ENCODE measurements around the gene RPS2.

RPS2 gene

DNA sequence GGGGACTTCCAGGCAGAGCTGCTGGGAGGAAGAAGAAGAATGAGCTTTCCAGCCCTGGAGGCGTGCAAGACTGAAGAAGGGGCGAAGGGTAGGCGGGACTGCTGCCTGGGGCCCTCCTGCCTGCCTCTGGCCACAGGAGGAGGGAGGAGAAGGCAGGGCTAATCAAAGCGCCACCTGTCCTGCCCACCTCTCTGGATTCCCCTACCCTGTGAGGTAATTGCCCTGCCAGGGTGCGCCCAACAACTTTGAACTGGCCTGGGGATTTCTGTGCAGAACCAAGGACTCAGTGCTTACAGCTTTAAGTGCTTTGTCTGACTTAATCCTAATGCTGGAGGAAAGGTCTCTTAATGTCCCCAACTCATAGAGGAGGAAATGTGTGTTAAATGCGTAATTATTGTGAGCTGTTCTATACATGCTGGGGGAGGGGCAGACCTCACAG is 16.8 kb upstream of the RPS2 start, which contains the start of gene NOXO1:
Gene NOXO1 (minus strand): TSS at position 72 of the 439 bp plus-strand sequence. CDS start 290 bp downstream, outside the sequence.
- DNase-seq (ENCODE audit: low read depth): no peak

DNA sequence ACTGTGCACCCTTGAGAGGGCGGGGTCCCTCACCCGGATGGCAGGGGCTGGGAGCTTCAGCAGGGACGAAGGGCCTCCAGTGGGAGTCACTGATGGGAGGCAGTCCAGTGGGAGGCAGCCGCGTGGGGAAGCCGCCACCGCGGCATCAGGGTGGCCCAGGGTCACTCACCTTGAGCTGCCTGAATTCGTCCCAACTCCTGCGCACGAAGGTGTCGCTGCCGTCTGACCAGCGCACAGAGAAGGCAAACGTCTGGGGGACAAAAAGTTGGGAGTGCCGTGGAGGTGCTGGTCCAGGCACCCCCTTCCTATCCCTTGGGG is 16.1 kb upstream of the RPS2 start:
- no peak for DNase-seq (ENCODE audit: low read depth)

DNA sequence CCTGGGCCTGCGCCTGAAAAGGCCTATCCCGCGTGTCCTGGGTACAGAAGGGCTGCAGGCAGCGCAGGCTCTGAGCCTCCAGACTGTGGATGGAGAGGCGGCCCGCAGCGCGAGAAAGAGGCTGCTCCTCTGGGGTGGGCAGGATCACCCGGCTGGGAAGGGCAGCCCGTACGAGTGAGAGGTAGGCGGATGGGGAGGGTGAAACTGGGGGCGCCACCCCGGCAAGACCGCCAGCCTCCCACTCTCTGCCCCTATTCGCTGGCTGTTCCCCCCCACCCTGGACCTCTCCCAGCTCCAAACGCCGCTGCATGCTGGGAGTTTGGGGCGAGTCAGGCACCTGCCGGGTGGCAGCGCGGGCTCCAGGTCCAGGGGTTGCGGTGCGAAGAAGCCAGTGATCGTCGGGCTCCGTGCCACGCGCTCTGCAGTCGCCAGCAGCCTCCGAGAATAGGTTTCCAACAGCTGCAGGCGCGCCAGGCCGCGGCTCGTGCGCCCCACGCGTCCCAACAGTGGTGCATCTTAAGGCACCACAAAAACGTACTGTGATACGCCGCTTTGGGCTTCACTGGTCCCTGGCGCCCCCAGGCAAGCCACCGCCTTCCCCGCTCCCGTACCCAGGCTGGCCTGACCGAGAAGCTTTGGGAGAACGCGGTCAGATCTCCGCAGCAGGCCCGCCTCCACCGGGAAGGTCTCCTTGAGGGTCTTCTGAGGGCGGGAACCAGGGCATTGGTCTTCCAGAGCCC is 15.6 kb upstream of the RPS2 start:
- no peak for DNase-seq (ENCODE audit: low read depth)

DNA sequence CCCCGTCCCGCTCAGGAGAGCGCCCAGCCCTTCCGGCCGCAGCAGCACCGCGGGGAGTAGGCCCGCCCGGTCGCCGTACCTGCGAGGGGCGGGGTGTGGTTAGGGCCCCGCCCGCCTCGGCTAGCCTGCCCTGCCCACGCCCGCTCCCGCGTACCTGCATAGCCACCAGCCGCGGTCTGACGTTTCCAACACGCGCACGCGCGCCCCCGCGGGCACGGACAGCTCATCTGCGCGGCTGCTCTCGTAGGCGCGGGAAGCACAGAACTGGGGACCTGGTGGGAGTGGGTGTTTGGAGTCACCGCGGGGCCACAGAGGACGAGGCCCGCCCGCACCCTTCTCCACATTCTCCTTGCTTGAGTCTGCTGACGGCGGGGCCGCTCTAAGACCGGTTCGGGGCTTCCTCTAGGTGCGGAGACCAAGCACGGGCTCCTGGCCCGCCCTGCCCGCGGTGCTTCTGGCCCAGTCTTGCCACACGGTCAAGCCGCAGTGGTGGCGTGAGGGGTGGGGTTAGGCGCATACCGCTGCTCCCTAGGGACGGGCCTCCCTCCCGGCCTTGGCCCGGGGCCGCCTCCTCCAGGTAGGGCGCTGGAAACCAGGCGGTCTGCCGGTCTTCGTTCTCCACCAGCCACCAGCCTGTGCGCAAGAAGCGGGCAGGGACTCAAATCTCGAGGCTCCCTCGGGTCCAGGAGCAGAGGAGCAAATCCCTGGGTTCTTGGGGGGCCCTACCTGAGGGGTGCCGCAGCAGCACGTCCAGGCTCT is 14.8 kb upstream of the RPS2 start:
- no peak for DNase-seq (ENCODE audit: low read depth)

DNA sequence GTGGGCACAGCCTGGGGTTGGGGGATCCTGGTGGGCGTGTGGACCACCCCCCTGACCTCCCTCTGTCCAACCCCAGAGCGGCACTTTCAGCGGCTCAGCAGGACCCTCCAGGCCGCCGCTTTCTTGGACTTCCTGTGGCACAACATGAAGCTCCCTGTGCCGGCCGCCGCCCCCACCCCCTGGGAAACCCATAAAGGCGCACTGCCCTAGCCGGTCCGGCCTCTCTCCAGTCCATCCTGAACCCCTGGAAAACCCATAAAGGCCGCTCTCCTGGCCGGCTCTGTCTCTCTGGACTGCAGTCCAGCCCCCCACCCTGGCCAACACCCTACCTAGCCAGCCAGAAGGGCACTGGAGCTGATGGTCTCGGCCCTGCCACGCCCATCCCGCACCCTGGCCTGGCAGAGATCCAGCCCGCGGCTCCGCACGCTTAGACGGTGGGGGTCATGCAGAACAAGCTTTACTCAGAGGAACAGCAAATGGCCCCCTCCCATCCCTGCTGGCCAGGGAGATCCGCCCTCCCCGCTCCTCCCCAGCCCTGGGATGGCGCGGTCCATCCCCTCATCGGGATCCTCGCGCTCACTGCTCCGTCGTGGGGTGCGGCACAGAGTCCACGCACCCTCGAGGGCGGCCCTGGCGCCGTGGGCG is 14.0 kb upstream of the RPS2 start:
- no peak for DNase-seq (ENCODE audit: low read depth)

DNA sequence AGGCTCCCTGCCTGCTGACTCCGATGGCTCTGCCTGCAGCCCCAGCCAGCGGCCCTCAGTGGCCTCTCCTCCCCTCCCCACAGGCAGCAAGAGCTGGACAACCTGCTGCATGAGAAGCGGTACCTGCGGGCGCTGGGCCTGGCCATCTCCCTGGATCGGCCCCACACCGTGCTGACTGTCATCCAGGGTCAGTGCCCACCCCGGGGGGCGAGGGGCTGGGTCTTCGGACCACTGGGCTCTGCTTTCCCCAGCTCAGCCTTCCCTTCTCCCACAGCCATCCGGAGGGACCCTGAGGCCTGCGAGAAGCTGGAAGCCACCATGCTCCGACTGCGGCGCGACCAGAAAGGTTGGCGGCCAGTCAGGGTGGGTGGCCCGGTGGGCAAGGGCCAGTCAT is 13.2 kb upstream of the RPS2 start:
- no peak for DNase-seq (ENCODE audit: low read depth)

DNA sequence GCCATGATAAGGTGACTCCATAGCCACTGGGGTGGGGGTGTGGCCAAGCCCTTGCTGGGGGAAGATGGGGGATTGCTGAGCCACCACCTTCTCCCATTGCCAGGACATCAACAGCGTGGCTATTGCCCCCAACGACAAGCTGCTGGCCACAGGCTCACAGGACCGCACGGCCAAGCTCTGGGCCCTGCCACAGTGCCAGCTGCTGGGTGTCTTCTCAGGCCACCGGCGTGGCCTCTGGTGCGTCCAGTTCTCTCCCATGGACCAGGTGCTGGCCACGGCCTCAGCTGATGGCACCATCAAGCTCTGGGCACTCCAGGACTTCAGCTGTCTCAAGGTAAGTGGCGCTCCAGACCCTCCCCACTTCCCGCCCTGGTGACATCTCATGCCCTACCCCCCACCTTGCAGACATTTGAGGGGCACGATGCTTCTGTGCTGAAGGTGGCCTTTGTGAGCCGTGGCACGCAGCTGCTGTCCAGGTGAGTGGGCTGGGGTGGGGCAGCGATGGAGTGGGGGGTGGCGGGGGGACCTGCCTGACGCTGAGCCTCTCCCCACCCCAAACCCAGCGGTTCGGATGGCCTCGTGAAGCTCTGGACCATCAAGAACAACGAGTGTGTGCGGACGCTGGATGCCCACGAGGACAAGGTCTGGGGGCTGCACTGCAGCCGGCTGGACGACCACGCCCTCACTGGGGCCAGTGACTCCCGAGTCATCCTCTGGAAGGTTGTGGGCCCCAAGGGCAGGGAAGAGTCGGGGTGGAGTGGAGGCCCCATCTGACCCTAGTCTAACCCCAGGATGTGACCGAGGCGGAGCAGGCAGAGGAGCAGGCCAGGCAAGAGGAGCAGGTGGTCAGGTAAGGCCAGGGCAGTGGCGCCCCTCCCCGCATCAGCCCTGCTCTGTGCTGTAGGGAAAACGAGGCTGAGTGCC is 12.6 kb upstream of the RPS2 start:
- DNase-seq (ENCODE audit: low read depth): no peak

DNA sequence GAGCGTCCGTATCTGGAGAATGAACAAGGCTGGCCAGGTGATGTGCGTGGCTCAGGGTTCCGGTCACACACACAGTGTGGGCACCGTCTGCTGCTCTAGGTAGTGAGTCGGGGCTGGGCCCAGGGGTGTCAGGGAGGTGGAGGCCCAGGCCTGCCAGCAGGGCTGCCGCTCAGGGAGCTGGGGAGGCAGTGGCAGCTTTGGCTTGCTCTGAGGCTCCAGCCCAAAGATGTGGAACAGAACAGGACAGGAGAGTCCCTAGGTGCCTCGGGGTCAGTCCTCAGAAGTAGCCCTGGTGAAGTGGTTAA is 11.5 kb upstream of the RPS2 start:
- no peak for DNase-seq (ENCODE audit: low read depth)

DNA sequence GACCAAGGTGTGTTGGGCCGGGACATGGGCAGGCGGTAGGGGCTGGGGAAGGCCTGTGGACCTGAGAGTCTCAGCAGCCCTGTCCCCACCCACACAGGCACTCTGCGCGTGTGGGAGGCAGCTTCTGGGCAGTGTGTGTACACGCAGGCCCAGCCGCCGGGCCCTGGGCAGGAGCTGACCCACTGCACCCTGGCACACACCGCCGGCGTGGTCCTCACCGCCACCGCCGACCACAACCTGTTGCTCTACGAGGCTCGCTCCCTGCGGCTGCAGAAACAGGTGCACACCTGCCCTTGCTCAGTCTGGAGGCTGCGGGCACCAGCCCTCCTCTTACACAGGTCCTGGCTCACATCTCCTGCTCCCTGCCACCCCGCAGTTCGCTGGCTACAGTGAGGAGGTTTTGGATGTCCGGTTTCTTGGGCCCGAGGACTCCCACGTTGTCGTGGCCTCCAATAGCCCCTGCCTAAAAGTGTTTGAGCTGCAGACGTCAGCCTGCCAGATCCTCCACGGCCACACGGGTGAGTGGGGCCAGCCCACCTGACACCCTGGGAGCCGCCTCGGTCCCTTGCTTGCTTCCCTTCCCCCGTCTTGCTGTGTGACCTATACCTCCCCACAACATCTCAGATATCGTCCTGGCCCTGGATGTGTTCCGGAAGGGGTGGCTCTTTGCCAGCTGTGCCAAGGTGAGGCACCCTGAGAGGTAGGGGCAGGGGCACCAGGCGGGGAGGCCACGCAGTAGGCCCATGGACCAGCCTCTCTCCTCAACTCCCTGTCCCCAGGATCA is 11.0 kb upstream of the RPS2 start:
- no peak for DNase-seq (ENCODE audit: low read depth)

DNA sequence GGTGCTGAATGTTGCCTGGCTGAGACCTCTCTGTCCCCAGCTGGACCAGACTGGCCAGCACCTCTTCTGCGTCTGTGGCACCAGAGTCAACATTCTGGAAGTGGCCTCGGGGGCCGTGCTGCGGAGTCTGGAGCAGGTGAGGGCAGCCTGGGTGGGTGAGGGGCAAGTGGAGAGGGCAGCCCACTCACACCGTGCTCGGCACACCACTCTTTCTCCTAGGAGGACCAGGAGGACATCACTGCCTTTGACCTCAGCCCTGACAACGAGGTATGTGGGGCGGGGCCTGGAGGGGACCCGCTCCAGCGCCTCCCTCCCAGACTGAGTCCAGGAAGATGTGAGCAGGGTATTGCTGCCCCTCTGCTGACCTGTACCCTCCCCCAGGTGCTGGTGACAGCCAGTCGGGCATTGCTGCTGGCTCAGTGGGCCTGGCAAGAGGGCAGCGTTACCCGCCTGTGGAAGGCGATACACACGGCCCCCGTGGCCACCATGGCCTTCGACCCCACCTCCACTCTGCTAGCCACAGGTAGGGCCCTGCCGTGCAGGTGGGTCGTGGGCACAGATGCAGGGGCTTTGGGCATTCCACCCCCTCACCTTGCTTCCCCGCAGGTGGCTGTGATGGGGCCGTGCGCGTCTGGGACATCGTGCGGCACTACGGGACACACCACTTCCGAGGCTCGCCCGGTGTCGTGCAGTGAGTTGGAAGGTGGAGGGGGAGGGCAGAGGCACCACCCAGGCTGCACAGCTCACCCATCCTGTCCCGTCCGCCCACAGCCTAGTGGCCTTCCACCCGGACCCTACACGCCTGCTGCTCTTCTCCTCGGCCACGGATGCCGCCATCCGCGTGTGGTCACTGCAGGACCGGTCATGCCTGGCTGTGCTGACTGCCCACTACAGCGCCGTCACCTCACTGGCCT is 9.8 kb upstream of the RPS2 start:
- DNase-seq (ENCODE audit: low read depth): no peak

DNA sequence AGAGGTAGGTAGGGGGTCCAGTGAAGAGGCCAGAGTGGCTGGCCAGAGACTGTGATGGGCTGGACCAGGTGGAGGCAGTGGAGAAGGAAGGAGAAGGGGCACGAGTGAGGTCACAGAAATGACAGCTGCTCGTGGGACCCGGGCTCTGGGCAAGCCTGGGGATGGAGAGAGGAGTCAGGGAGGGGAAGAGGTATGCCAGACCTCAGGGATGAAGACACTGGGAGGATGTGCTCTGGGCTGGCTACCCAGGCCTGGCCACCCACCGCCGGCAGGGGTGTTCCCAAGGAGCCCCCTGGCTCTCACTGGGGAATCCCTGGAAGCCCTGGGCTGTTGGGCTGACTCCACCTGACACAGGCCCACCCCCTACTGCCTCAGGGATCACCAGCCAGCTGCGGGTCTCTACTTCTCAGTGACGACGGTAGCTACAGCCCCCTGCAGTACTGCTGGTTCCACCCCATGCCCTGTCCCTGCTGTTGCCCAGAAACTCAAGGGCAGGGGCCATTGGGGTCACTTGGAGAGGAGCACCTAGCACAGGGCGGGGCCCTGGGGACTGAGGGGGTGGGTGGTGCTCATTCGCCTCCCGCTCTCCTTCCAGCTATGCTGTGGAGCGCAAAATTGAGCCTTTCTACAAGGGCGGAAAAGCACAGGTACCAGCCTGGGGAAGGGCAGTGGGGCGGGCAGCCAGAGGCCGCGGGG is 9.0 kb upstream of the RPS2 start:
- no peak for DNase-seq (ENCODE audit: low read depth)

DNA sequence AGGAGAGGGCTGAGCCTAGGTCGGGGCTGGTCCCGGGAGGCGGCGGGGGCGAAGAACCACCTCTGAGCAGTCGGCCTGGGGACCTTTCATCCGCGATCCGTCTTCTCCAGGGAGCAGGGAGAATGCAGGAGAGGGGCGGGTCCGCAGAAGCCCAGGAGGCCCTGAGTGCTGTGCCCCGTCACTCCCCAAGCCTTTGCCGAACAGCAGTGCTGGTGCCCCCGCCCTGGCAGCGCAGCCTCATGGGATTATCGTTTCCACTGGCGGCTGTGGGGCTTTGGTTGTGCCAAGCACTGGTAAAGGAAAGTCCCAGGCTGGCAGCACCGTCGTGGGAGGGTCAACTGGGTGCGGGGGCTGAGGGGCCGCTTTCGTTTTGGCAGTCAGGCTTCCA is 7.9 kb upstream of the RPS2 start:
- no peak for DNase-seq (ENCODE audit: low read depth)

DNA sequence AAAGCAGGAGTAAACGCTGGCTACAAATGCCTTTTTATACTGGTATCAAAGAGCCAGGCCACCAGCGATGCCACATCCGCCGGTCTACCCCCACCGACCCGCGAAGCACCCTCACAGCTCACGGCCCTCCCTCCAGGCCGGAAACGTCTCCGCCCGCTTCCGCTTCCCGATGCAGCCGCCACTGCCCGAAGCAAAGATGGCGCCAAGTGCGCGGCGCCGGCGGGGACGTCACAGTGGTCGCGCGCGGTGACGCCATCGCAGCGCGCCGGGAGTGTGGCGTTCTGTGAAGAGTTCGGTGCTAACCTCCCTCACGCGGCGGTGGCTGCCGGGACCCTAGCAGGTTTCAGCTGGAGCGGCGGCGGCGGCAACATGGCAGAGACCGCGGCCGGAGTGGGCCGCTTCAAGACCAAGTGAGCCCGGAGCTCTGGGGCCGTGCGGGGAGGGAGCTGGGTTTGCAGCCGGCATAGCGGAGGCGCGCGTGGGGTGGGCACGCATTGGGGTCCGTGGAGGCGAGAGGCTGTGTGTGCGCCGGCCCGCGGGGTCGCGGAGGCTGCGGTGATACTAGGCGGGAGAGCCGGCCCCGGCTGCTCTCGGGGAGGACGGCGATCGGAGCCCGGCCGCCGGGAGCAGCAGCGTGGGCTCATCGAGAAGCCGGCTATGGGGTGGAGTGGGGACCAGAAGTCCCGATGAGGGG is 7.3 kb upstream of the RPS2 start, which contains the start of gene TBL3:
Gene TBL3 (plus strand): TSS at position 258 of the 694 bp plus-strand sequence. CDS start 112 bp downstream, at position 370.
- peak; percentile 87 for DNase-seq (ENCODE audit: low read depth)

DNA sequence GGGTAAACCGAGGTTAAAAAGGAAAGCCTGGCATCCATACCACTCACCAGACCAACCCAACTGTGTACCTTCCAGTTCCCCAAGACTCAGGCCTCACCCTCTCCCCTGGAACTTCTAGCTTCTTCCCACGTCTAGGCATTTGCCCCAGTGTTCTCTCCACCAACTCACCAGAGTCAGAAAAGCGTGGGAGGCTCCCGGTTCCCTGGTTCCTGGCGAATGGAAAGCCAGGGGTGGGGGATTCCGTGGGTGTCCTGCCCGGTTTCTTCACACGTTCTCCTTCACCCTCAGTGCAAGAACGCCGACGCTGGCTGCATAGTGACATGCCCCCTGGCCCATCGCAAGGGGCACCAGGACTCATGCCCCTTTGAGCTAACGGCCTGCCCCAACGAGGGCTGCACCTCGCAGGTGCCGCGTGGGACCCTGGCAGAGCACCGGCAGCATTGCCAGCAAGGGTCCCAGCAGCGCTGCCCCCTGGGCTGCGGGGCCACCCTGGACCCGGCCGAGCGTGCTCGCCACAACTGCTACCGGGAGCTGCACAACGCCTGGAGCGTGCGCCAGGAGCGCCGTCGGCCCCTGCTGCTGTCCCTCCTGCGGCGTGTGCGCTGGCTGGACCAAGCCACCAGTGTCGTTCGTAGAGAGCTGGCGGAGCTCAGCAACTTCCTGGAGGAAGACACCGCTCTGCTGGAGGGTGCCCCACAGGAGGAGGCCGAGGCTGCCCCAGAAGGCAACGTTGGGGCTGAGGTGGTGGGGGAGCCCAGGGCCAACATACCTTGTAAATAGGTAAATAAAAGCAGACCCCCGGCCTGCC is 3.7 kb upstream of the RPS2 start:
- DNase-seq (ENCODE audit: low read depth): no peak

DNA sequence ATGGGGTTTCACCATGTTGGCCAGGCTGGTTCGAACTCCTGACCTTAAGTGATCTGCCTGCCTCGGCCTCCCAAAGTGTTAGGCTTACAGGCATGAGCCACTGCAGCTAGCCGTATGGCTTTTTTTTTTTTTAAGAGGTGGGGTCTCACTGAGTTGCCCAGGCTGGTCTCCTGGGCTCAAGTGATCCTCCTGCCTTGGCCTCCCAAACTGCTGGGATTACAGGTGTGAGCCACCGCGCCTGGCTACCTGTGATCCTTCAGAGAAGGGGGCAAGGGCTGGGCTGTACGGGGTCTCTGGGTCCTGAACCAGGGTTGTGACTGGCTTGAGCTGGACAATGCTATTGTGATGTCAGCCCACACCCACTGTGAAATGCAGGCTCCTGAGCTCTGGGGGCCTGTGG is 1.8 kb upstream of the RPS2 start, which contains the start of gene RNF151:
Gene RNF151 (plus strand): TSS at position 397 of the 400 bp plus-strand sequence. CDS start 26 bp downstream, outside the sequence.
- no peak for DNase-seq (ENCODE audit: low read depth)

DNA sequence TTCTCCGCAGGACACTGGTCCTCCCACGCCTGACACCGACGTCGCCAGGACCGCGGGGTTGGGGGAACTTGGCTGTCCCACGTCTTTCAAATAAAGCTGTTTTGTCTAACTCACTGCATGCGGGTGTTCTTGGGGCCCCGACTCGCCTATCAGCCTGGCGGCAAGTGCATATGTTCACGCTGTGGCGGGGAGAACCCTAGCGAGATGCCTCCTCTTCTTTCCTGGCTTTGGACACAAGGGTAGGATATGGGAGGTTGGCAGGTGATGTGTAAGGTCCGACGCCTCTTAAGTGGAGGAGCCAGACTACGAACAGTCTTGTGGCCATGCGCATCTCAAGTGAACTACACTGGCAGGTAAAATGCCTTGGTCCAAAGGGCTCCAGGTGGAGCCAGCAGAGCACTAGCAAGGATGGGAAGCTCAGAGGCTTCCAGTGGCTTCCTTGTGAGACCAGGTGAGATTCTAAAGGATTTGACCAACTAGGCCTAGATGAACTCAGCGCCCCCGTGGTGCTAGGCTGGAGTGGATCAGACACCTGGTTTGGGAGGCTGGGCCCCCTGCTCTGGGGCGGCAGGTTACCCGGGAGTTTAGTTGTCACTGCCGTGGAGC is 873 bp upstream of the RPS2 start:
- DNase-seq (ENCODE audit: low read depth): no peak

DNA sequence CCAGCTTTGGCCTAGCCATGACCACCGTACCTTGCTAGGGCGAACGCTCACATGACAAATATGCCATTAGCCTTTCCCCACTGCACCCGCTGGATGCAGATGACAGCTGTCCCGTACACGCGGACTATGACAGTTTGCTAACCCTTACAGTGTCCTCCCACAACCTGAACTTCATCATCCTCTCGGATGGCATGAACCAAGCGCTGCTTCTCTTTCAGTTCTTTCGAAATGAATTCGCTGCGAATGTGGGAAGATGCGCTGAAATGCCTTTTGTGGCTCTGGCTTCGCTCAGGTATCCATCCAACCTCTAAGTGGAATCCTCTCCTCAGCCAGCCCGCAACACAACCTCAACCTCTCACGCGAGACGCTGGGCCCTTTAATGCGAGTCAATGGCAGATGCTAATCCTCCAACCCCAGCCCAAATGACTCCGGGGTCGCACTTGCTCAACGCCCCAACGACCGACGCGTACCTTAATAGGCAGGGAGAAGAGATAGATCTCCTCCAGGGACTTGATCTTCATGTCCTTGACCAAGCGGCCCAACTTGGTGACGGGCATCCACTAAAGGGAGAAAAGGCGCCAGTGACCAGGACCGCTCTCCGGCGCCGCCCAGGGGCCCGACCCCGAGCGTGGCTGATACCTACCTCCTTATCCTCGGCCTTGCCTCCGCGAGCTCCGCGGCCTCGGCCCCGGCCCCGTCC is 670 bp downstream of the RPS2 start:
- DNase-seq (ENCODE audit: low read depth): no peak
